ENCODE measurements around the gene PNPLA6.

DNA sequence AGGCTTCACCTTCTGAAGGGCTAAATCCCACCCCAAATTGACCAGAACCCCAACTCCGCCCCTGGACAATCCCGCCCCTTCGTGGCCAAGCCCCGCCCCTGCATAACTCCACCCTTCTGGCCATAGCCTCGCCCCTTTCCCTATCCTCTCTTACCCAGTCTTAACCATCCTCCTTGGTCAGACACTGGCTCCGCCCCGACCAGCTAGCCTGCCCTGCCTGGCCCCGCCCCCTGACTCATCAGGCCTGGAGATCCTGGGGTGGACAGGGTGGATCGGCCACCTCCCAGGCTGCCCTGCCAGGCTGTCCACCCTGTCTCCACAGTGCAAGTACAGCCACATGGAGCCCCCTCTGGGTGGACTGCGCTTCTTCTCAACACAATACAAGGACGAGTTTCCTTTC lies 27.6 kb upstream of the PNPLA6 start:
- TF ChIP-seq EZH2 (IDR thresholded peaks at IDR 0.05; ENCODE audit: insufficient read depth, poor library complexity, severe bottlenecking): no peak
- TF ChIP-seq EZH2phosphoT487 (IDR thresholded peaks at IDR 0.05; ENCODE audit: insufficient read depth, low read depth): no peak

Data from GM23248 (cell line).